ENCODE results near the gene ACP7.
"Not testable (repeated sequence)": the region's sequence is repeated elsewhere in the genome, so short reads cannot be mapped to it uniquely, and the experiment has no call there.

ACP7 gene

GRCh38 chr19:39099341-39099740, 15.2 kb downstream of the ACP7 start:
- Mint-ChIP-seq H3K36me3 (ENCODE audit: insufficient read depth) (no peaks in the 10 kb centered on the region), H3K27me3 (peaks cover 56% of the 10 kb centered on the region)

DNA sequence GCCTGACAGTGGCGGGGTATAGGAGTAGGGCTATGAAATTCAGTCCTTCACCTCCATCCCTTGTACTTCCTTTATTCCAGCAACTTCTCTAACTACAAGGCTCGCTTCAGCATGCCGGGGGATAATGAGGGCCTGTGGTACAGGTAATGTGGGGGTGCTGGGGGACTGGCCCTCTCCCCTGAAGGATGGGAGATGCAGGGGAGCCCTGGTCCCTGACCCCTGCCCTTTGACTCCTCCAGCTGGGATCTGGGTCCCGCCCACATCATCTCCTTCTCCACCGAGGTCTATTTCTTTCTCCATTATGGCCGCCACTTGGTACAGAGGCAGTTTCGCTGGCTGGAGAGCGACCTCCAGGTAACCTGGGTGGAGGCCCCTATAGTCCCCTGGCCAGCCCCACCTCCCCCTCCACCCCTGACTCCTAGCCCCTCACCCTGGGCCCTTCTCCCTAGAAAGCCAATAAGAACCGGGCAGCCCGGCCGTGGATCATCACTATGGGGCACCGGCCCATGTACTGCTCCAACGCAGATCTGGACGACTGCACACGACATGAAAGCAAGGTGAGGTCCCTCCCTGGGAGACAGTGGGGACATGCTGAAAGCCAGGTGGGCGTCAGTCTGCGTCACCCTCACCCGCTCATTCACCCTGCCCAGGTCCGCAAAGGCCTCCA, 16.5 kb downstream of the ACP7 start:
- no peaks in the 10 kb centered on the region for H3K36me3 Mint-ChIP-seq (ENCODE audit: insufficient read depth)
- peaks cover 56% of the 10 kb centered on the region for H3K27me3 Mint-ChIP-seq
- no peaks in the 10 kb centered on the region for H3K9me3 Mint-ChIP-seq
- DNase-seq (ENCODE audit: low spot score in 2 of 2) (no peak), ATAC-seq (replicated peaks; ENCODE audit: extremely low read depth, poor library complexity, severe bottlenecking) (no peak)
- no peak overlapping the region for H3K4me3 Mint-ChIP-seq
- no peak overlapping the region for H3K27ac Mint-ChIP-seq (ENCODE audit: low read depth)
- no peaks in the 10 kb centered on the region for H3K4me1 Mint-ChIP-seq

More at GRCh38 chr19:39099341-39099740, 15.2 kb downstream of the ACP7 start:
- Mint-ChIP-seq H3K4me3 (no peak overlapping the region), H3K4me1 (no peaks in the 10 kb centered on the region), H3K27ac (ENCODE audit: low read depth) (no peak overlapping the region), H3K9me3 (no peaks in the 10 kb centered on the region)
- DNase-seq (ENCODE audit: low spot score in 2 of 2) (no peak), ATAC-seq (replicated peaks; ENCODE audit: extremely low read depth, poor library complexity, severe bottlenecking) (no peak)

DNA sequence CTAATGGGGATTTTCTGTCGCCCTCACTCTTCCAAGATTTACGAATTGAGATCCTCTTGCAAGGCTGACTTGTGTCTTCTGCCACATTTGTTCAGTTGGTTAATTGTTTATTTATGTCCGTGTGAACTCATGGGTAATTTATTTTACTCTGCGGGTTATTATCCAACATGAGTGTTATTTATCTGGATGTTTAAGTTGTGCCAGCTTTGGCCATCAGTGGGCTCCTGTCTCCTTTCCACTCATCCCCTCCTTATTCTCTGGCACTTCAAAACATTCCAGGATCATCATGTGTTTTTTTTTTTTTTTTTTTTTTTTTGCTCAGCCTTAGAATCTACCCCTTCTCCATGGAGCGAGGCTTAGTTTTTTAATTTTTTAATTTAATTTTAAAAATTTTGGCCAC, 19.0 kb downstream of the ACP7 start:
- H3K4me1 Mint-ChIP-seq: no peaks in the 10 kb centered on the region
- no peaks in the 10 kb centered on the region for H3K36me3 Mint-ChIP-seq (ENCODE audit: insufficient read depth)
- H3K4me3 Mint-ChIP-seq: no peak overlapping the region
- no peaks in the 10 kb centered on the region for H3K9me3 Mint-ChIP-seq
- H3K27me3 Mint-ChIP-seq: peaks cover 31% of the 10 kb centered on the region
- DNase-seq (ENCODE audit: low spot score in 2 of 2): no peak
- no peak for ATAC-seq (replicated peaks; ENCODE audit: extremely low read depth, poor library complexity, severe bottlenecking)
- peak overlapping the region; percentile 79 for H3K27ac Mint-ChIP-seq (ENCODE audit: low read depth)

- ATAC-seq (replicated peaks; ENCODE audit: extremely low read depth, poor library complexity, severe bottlenecking) (no peak), DNase-seq (ENCODE audit: low spot score in 2 of 2) (no peak)
- Mint-ChIP-seq H3K36me3 (ENCODE audit: insufficient read depth) (no peaks in the 10 kb centered on the region), H3K4me1 (no peaks in the 10 kb centered on the region), H3K4me3 (no peak overlapping the region), H3K9me3 (no peaks in the 10 kb centered on the region), H3K27me3 (peaks cover 21% of the 10 kb centered on the region), H3K27ac (ENCODE audit: low read depth) (no peak overlapping the region)
Measured at GRCh38 chr19:39104186-39104596, 20.0 kb downstream of the ACP7 start.

DNA sequence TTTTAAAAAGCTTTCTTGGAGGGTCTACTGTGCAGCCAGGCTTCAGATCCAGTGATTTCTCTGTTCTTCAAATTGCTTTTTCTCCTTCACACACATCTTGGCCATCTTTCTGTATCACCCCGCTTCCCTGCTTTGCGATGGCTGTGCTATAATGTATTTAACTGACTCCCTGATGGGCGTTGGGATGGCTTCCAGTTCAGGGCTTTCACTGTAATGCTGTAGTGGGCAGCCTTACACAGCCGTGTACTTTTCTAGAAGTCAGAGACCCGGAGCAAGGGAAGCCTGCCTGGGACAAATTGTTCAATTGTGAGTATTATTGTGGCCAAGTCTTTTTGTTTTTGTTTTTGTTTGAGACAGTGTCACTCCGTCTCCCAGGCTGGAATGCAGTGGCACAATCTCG, 22.0 kb downstream of the ACP7 start:
- no peak for ATAC-seq (replicated peaks; ENCODE audit: extremely low read depth, poor library complexity, severe bottlenecking)
- Mint-ChIP-seq H3K4me3 (no peak overlapping the region), H3K9me3 (no peaks in the 10 kb centered on the region), H3K27me3 (peaks cover under 1% of the 10 kb centered on the region), H3K36me3 (ENCODE audit: insufficient read depth) (no peaks in the 10 kb centered on the region), H3K27ac (ENCODE audit: low read depth) (no peak overlapping the region), H3K4me1 (peaks cover 6% of the 10 kb centered on the region)
- no peak for DNase-seq (ENCODE audit: low spot score in 2 of 2)

GRCh38 chr19:39109641-39110040, 25.5 kb downstream of the ACP7 start:
- ATAC-seq (replicated peaks; ENCODE audit: extremely low read depth, poor library complexity, severe bottlenecking): no peak
- Mint-ChIP-seq H3K9me3 (no peaks in the 10 kb centered on the region), H3K27me3 (no peaks in the 10 kb centered on the region), H3K4me3 (no peak overlapping the region), H3K36me3 (ENCODE audit: insufficient read depth) (no peaks in the 10 kb centered on the region), H3K4me1 (peaks cover 6% of the 10 kb centered on the region), H3K27ac (ENCODE audit: low read depth) (no peak overlapping the region)
- DNase-seq (ENCODE audit: low spot score in 2 of 2): no peak

GRCh38 chr19:39110263-39110967, 26.2 kb downstream of the ACP7 start:
- Mint-ChIP-seq H3K36me3 (ENCODE audit: insufficient read depth) (no peaks in the 10 kb centered on the region), H3K4me1 (peaks cover 6% of the 10 kb centered on the region), H3K27ac (ENCODE audit: low read depth) (no peak overlapping the region), H3K9me3 (no peaks in the 10 kb centered on the region), H3K4me3 (no peak overlapping the region), H3K27me3 (no peaks in the 10 kb centered on the region)
- DNase-seq (ENCODE audit: low spot score in 2 of 2): peak; percentile 49 to 79
- ATAC-seq (replicated peaks; ENCODE audit: extremely low read depth, poor library complexity, severe bottlenecking): no peak

GRCh38 chr19:39111593-39112199, 27.5 kb downstream of the ACP7 start:
- Mint-ChIP-seq H3K4me3 (no peak overlapping the region), H3K9me3 (no peaks in the 10 kb centered on the region), H3K4me1 (peaks cover 6% of the 10 kb centered on the region), H3K27ac (ENCODE audit: low read depth) (peak overlapping the region; percentile 56), H3K36me3 (ENCODE audit: insufficient read depth) (no peaks in the 10 kb centered on the region), H3K27me3 (no peaks in the 10 kb centered on the region)
- ATAC-seq (replicated peaks; ENCODE audit: extremely low read depth, poor library complexity, severe bottlenecking) (no peak), DNase-seq (ENCODE audit: low spot score in 2 of 2) (no peak)

- H3K4me3 Mint-ChIP-seq: no peak overlapping the region
Measured at GRCh38 chr19:39112338-39112890, 28.2 kb downstream of the ACP7 start.

GRCh38 chr19:39113199-39113598, 29.0 kb downstream of the ACP7 start:
- DNase-seq (ENCODE audit: low spot score in 2 of 2) (no peak), ATAC-seq (replicated peaks; ENCODE audit: extremely low read depth, poor library complexity, severe bottlenecking) (no peak)
- H3K4me3 Mint-ChIP-seq: no peak overlapping the region
- H3K27ac Mint-ChIP-seq (ENCODE audit: low read depth): no peak overlapping the region
- H3K9me3 Mint-ChIP-seq: no peaks in the 10 kb centered on the region
- no peaks in the 10 kb centered on the region for H3K36me3 Mint-ChIP-seq (ENCODE audit: insufficient read depth)
- no peaks in the 10 kb centered on the region for H3K27me3 Mint-ChIP-seq
- peaks cover 6% of the 10 kb centered on the region for H3K4me1 Mint-ChIP-seq

More at GRCh38 chr19:39112338-39112890, 28.2 kb downstream of the ACP7 start:
- no peaks in the 10 kb centered on the region for H3K27me3 Mint-ChIP-seq
- ATAC-seq (replicated peaks; ENCODE audit: extremely low read depth, poor library complexity, severe bottlenecking): no peak
- H3K4me1 Mint-ChIP-seq: peaks cover 6% of the 10 kb centered on the region
- no peaks in the 10 kb centered on the region for H3K36me3 Mint-ChIP-seq (ENCODE audit: insufficient read depth)
- H3K9me3 Mint-ChIP-seq: no peaks in the 10 kb centered on the region
- no peak for DNase-seq (ENCODE audit: low spot score in 2 of 2)
- peak overlapping the region; percentile 56 for H3K27ac Mint-ChIP-seq (ENCODE audit: low read depth)

GRCh38 chr19:39115105-39115847, 31.1 kb downstream of the ACP7 start:
- Mint-ChIP-seq H3K27me3 (no peaks in the 10 kb centered on the region), H3K9me3 (no peaks in the 10 kb centered on the region), H3K36me3 (ENCODE audit: insufficient read depth) (no peaks in the 10 kb centered on the region), H3K4me3 (no peak overlapping the region), H3K4me1 (peaks cover 5% of the 10 kb centered on the region), H3K27ac (ENCODE audit: low read depth) (no peak overlapping the region)
- DNase-seq (ENCODE audit: low spot score in 2 of 2): no peak
- ATAC-seq (replicated peaks; ENCODE audit: extremely low read depth, poor library complexity, severe bottlenecking): no peak

DNA sequence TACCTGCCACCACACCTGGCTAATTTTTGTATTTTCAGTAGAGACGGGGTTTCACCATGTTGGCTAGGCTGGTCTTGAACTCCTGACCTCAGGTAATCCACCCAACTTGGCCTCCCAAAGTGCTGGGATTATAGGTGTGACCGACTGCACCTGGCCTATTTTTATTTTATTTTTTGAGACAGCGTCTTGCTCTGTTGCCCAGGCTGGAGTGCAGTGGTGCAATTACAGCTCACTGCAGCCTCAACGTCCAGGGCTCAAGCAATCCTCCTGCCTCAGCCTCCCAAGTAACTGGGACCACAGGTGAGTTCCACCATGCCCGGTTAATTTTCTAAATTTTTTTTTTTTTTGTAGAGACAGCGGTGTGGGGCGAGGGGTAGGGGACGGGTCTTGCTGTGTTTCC, 32.9 kb downstream of the ACP7 start:
- not testable (repeated sequence) for DNase-seq (ENCODE audit: low spot score in 2 of 2); H3K4me3 Mint-ChIP-seq; H3K36me3 Mint-ChIP-seq (ENCODE audit: insufficient read depth); H3K4me1 Mint-ChIP-seq; H3K27ac Mint-ChIP-seq (ENCODE audit: low read depth); H3K27me3 Mint-ChIP-seq; H3K9me3 Mint-ChIP-seq; ATAC-seq (replicated peaks; ENCODE audit: extremely low read depth, poor library complexity, severe bottlenecking)
